NCI-H2081 treated with DMSO at 0.1 percent for 48 hours (cell line): ENCODE results near the gene RNF41.
"Not testable (repeated sequence)": the region's sequence is repeated elsewhere in the genome, so short reads cannot be mapped to it uniquely, and the experiment has no call there.

Source experiments
- DNase-seq: peaks from one replicate; lab custom pipeline; 2025; lab: John Stamatoyannopoulos, UW

RNF41 gene

GRCh38 chr12:56165369-56165768, 56.4 kb downstream of the RNF41 start:
- no peak for DNase-seq

GRCh38 chr12:56164345-56164729, 57.4 kb downstream of the RNF41 start:
- no peak for DNase-seq

- DNase-seq, result no peak
Measured at GRCh38 chr12:56163533-56164344, 58.0 kb downstream of the RNF41 start.

- DNase-seq, result no peak
Measured at GRCh38 chr12:56162468-56163290, 59.0 kb downstream of the RNF41 start.

- DNase-seq, result no peak
Measured at GRCh38 chr12:56161690-56162351, 59.9 kb downstream of the RNF41 start.

- DNase-seq, result no peak
Measured at GRCh38 chr12:56160894-56161689, 60.6 kb downstream of the RNF41 start.

GRCh38 chr12:56160193-56160763, 61.4 kb downstream of the RNF41 start:
- DNase-seq, result no peak

- DNase-seq, result no peak
Measured at GRCh38 chr12:56159482-56160192, 62.1 kb downstream of the RNF41 start.

GRCh38 chr12:56158926-56159461, 62.7 kb downstream of the RNF41 start:
- DNase-seq, result no peak

GRCh38 chr12:56158029-56158925, 63.4 kb downstream of the RNF41 start, which contains the start of gene MYL6:
Gene MYL6, plus strand, starts transcription at chr12:56158359. Its CDS starts 43 bp downstream, at chr12:56158402.
- peak; percentile 89 for DNase-seq

GRCh38 chr12:56157201-56158028, 64.3 kb downstream of the RNF41 start:
- DNase-seq, result peak; percentile 20

- not testable (repeated sequence) for DNase-seq
Measured at GRCh38 chr12:56156464-56157200, 65.1 kb downstream of the RNF41 start.

- no peak for DNase-seq
Measured at GRCh38 chr12:56155256-56155845, 66.4 kb downstream of the RNF41 start.

GRCh38 chr12:56154818-56155217, 66.9 kb downstream of the RNF41 start:
- no peak for DNase-seq

GRCh38 chr12:56154246-56154771, 67.4 kb downstream of the RNF41 start:
- no peak for DNase-seq

GRCh38 chr12:56153678-56154065, 68.0 kb downstream of the RNF41 start:
- DNase-seq, result no peak
